Lower lobe of right lung (tissue), 2 donors: ENCODE data around the gene SCIN. TPM values are rescaled to one million over a fixed set of nuclear protein-coding genes. Genes with fewer than 3 reads are reported as not detected.

Source experiments
- ATAC-seq, 2 donors: fragments of 200-7000 bp; cut with Tn5 transposase; one replicate each; pipeline ENCODE4 v1.9.1; 2020 to 2022; ENCODE audit warnings: mild to moderate bottlenecking in 2 of 2, moderate library complexity in 2 of 2
- DNase-seq: peaks from one replicate; pipeline ENCODE4 v3.0.0-alpha.2; 2020
- H3K27ac ChIP-seq: fragments of 200-600 bp; one replicate; pipeline ENCODE4 v1.8.0; 2022
- H3K27me3 ChIP-seq: fragments of 200-600 bp; one replicate; pipeline ENCODE4 v1.8.0; 2022; ENCODE audit warnings: low read depth
- H3K36me3 ChIP-seq: fragments of 200-600 bp; one replicate; pipeline ENCODE4 v1.8.0; 2022; ENCODE audit warnings: mild to moderate bottlenecking
- H3K4me1 ChIP-seq: fragments of 200-600 bp; one replicate; pipeline ENCODE4 v1.8.0; 2022
- H3K4me3 ChIP-seq: fragments of 200-600 bp; one replicate; pipeline ENCODE4 v1.8.0; 2022; ENCODE audit warnings: mild to moderate bottlenecking
- H3K9me3 ChIP-seq: fragments of 200-600 bp; one replicate; pipeline ENCODE4 v1.8.0; 2022
- CTCF ChIP-seq: fragments of 200-600 bp; IDR thresholded peaks from one replicate; pipeline ENCODE4 v1.8.0; 2022; ENCODE audit warnings: antibody characterized with exemption, mild to moderate bottlenecking
- intact Hi-C: fragments of 100-400 bp; cut with DNase I; formaldehyde crosslinking; loops from one replicate; pipeline ENCODE4 v1.11.0; 2022
- total RNA-seq: library from RNA; stranded (reverse); fragmentation: NEBNext Ultra II Directional; extraction: Animal tissue kit (Norgen Biotek cat#: 25700); gene quantifications from one replicate; pipeline ENCODE4 v1.2.1, GENCODE V29; 2021
- donor health status: DM: no; HTN: yes; CAD: no; lungs with severe emphysema.

The SCIN gene
- total RNA-seq, 1 donor from 2014 or later = 21.1 TPM

GRCh38 chr7:12570168-12570533, 369 bp upstream of the SCIN start:
- intact Hi-C loops = no loop called here
- peak; percentile 85 to 90 for ATAC-seq
- H3K9me3 ChIP-seq = no peaks in the 10 kb centered on the region
- H3K4me3 ChIP-seq = peak overlapping the region; percentile 53
- H3K27ac ChIP-seq = peak overlapping the region; percentile 66
- DNase-seq = peak; percentile 56
- TF ChIP-seq CTCF = no peak
- peaks cover 26% of the 10 kb centered on the region for H3K27me3 ChIP-seq
- peaks cover 15% of the 10 kb centered on the region for H3K4me1 ChIP-seq
- no peaks in the 10 kb centered on the region for H3K36me3 ChIP-seq

- peaks cover 15% of the 10 kb centered on the region for H3K4me1 ChIP-seq
- no peak for DNase-seq
- intact Hi-C loops = no loop called here
- ATAC-seq = no peak
- peak overlapping the region; percentile 53 for H3K4me3 ChIP-seq
- no peak for TF ChIP-seq CTCF
- peak overlapping the region; percentile 66 for H3K27ac ChIP-seq
- peaks cover 26% of the 10 kb centered on the region for H3K27me3 ChIP-seq
- H3K9me3 ChIP-seq = no peaks in the 10 kb centered on the region
- no peaks in the 10 kb centered on the region for H3K36me3 ChIP-seq
These were observed 1.2 kb downstream of the SCIN start for GRCh38 chr7:12571691-12572090.

- TF ChIP-seq CTCF = no peak
- Histone ChIP-seq H3K4me1 (peaks cover 15% of the 10 kb centered on the region), H3K36me3 (no peaks in the 10 kb centered on the region), H3K9me3 (no peaks in the 10 kb centered on the region), H3K4me3 (no peak overlapping the region), H3K27ac (no peak overlapping the region), H3K27me3 (peaks cover 26% of the 10 kb centered on the region)
- intact Hi-C loops = no loop called here
- ATAC-seq (no peak), DNase-seq (no peak)
These were observed 2.5 kb downstream of the SCIN start for GRCh38 chr7:12572941-12573575.

GRCh38 chr7:12573885-12574284, 3.4 kb downstream of the SCIN start:
- DNase-seq = no peak
- H3K4me1 ChIP-seq = peaks cover 15% of the 10 kb centered on the region
- no peak overlapping the region for H3K4me3 ChIP-seq
- H3K27ac ChIP-seq = no peak overlapping the region
- H3K9me3 ChIP-seq = no peaks in the 10 kb centered on the region
- intact Hi-C loops = no loop called here
- H3K36me3 ChIP-seq = no peaks in the 10 kb centered on the region
- H3K27me3 ChIP-seq = peaks cover 26% of the 10 kb centered on the region
- no peak for ATAC-seq
- TF ChIP-seq CTCF = no peak

- H3K27ac ChIP-seq = no peak overlapping the region
- no peak overlapping the region for H3K4me3 ChIP-seq
- H3K36me3 ChIP-seq = peaks cover 3% of the 10 kb centered on the region
- H3K27me3 ChIP-seq = no peaks in the 10 kb centered on the region
- no peak for TF ChIP-seq CTCF
- no peaks in the 10 kb centered on the region for H3K9me3 ChIP-seq
- intact Hi-C loops = no loop called here
- ATAC-seq = no peak
- H3K4me1 ChIP-seq = peaks cover 1% of the 10 kb centered on the region
- DNase-seq = no peak
These were observed 8.6 kb downstream of the SCIN start for GRCh38 chr7:12578930-12579640.
